Measurements from ENCODE around the gene NF1.
"Not testable (repeated sequence)": the region's sequence is repeated elsewhere in the genome, so short reads cannot be mapped to it uniquely, and the experiment has no call there.

The NF1 gene

GRCh38 chr17:31112001-31112661 lies 17.4 kb downstream of the NF1 start:
- no peak for DNase-seq (ENCODE audit: low read depth)
- TF ChIP-seq CTCF (IDR thresholded peaks at IDR 0.05; ENCODE audit: low read depth, low read length), result no peak
- no peak for TF ChIP-seq MAX (IDR thresholded peaks at IDR 0.05; ENCODE audit: low read depth, low read length)
- TF ChIP-seq POLR2A (IDR thresholded peaks at IDR 0.05; ENCODE audit: extremely low read depth, insufficient read length), result no peak
- no peak for TF ChIP-seq MYC (IDR thresholded peaks at IDR 0.05; ENCODE audit: low read depth, low read length)
- H3K4me3 ChIP-seq (ENCODE audit: low read depth, low read length), result no peak overlapping the region

- DNase-seq (ENCODE audit: low read depth), result peak; percentile 74
- H3K4me3 ChIP-seq (ENCODE audit: low read depth, low read length), result not testable (repeated sequence)
Observed at GRCh38 chr17:31113368-31113767, 18.6 kb downstream of the NF1 start.

DNA sequence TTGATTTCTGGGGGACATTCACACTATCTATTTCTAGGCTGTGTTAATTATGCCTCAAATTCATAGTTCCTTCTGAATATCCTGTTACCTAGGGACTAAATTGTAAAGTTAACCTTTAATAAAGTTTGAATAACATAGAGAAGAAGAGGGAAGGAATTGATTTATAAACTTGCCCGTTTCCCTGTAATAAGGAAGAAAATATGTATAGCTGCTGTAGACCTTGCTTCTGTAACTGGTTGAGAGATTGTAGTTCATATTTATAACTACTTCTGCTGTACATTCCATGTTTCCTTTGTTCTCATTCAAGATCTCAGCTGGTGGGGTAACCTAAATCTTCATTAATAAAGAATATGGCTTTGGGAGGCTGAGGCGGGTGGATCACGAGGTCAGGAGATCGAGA lies 19.2 kb downstream of the NF1 start:
- no peak for DNase-seq (ENCODE audit: low read depth)
- TF ChIP-seq MAX (IDR thresholded peaks at IDR 0.05; ENCODE audit: low read depth, low read length) (no peak), POLR2A (IDR thresholded peaks at IDR 0.05; ENCODE audit: extremely low read depth, insufficient read length) (no peak), MYC (IDR thresholded peaks at IDR 0.05; ENCODE audit: low read depth, low read length) (no peak), CTCF (IDR thresholded peaks at IDR 0.05; ENCODE audit: low read depth, low read length) (no peak)
- H3K4me3 ChIP-seq (ENCODE audit: low read depth, low read length), result no peak overlapping the region

DNA sequence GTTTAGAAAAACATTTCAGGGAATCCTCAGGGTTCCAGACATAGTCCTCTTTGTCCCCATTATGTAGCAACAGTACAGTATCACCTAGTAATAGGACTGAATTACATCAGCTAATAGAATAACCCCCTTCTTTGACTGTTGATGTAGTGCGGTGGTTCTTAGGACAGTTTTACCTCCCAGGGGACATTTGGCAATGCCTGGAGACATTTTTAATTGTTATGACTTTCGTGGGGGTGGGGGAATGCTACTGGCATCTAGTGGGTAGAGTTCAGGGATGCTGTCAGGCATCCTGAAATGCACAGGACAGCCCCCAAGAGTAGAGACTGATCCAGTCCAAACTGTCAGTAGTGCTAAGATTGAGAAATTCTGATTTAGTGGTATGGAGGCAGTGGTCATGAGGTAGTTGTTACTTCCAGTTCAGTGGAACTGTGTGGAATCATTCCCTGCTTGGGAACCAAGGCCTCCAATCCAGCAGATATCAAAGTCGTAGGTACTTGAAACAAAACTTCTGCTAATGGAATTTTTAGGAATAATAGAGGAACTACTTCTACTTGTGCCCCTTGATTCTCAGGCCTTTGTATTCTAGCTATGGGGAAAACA lies 20.3 kb downstream of the NF1 start:
- no peak overlapping the region for H3K4me3 ChIP-seq (ENCODE audit: low read depth, low read length)
- TF ChIP-seq MAX (IDR thresholded peaks at IDR 0.05; ENCODE audit: low read depth, low read length) (no peak), POLR2A (IDR thresholded peaks at IDR 0.05; ENCODE audit: extremely low read depth, insufficient read length) (no peak), CTCF (IDR thresholded peaks at IDR 0.05; ENCODE audit: low read depth, low read length) (no peak), MYC (IDR thresholded peaks at IDR 0.05; ENCODE audit: low read depth, low read length) (no peak)
- peak; percentile 54 for DNase-seq (ENCODE audit: low read depth)

DNA sequence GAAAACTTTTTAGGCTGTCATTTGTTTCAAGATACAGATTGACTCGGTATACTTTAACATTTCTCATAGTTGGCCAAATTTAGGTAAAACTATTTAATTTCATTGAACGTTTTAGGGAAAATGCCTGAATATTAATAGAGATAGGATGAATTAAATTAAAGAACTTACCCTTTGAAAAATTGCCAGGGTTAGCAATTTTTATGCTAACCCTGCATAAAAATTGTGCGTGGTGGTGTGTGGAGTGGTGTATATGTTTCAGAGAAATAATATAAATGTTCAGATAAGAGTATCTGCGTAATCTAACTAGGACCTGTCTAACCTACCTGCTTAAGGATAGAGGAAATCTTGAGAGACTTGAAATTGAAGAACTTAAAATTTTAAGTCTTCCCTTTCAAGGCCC lies 21.4 kb downstream of the NF1 start:
- no peak overlapping the region for H3K4me3 ChIP-seq (ENCODE audit: low read depth, low read length)
- no peak for DNase-seq (ENCODE audit: low read depth)
- TF ChIP-seq CTCF (IDR thresholded peaks at IDR 0.05; ENCODE audit: low read depth, low read length) (no peak), MYC (IDR thresholded peaks at IDR 0.05; ENCODE audit: low read depth, low read length) (no peak), MAX (IDR thresholded peaks at IDR 0.05; ENCODE audit: low read depth, low read length) (no peak), POLR2A (IDR thresholded peaks at IDR 0.05; ENCODE audit: extremely low read depth, insufficient read length) (no peak)

DNA sequence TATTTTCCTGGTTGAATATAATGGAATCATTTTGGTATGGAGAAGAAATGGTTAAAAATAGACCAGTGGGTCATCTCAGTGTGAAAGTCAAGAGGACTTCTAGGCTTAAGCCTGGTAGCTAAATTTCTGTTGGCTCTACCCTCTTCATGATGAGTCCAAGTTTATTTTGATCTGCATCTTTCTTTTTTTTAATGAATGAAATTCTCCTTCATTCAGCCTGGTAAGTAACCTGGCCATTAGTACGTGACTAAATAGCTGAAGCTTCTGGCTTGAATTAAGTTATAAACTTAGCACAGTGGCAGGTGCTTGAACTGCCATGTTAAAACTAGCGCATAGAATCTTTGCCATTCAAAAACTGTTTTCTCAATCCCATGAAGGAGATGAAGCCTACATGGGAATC lies 28.0 kb downstream of the NF1 start:
- no peak overlapping the region for H3K4me3 ChIP-seq (ENCODE audit: low read depth, low read length)
- DNase-seq (ENCODE audit: low read depth), result no peak
- TF ChIP-seq MYC (IDR thresholded peaks at IDR 0.05; ENCODE audit: low read depth, low read length) (no peak), MAX (IDR thresholded peaks at IDR 0.05; ENCODE audit: low read depth, low read length) (no peak), CTCF (IDR thresholded peaks at IDR 0.05; ENCODE audit: low read depth, low read length) (no peak), POLR2A (IDR thresholded peaks at IDR 0.05; ENCODE audit: extremely low read depth, insufficient read length) (no peak)

Data from NB4 (cell line).